ENCODE measurements around the gene KIF6.

Gene KIF6, protein sequence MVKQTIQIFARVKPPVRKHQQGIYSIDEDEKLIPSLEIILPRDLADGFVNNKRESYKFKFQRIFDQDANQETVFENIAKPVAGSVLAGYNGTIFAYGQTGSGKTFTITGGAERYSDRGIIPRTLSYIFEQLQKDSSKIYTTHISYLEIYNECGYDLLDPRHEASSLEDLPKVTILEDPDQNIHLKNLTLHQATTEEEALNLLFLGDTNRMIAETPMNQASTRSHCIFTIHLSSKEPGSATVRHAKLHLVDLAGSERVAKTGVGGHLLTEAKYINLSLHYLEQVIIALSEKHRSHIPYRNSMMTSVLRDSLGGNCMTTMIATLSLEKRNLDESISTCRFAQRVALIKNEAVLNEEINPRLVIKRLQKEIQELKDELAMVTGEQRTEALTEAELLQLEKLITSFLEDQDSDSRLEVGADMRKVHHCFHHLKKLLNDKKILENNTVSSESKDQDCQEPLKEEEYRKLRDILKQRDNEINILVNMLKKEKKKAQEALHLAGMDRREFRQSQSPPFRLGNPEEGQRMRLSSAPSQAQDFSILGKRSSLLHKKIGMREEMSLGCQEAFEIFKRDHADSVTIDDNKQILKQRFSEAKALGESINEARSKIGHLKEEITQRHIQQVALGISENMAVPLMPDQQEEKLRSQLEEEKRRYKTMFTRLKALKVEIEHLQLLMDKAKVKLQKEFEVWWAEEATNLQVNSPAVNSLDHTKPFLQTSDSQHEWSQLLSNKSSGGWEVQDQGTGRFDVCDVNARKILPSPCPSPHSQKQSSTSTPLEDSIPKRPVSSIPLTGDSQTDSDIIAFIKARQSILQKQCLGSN

DNA sequence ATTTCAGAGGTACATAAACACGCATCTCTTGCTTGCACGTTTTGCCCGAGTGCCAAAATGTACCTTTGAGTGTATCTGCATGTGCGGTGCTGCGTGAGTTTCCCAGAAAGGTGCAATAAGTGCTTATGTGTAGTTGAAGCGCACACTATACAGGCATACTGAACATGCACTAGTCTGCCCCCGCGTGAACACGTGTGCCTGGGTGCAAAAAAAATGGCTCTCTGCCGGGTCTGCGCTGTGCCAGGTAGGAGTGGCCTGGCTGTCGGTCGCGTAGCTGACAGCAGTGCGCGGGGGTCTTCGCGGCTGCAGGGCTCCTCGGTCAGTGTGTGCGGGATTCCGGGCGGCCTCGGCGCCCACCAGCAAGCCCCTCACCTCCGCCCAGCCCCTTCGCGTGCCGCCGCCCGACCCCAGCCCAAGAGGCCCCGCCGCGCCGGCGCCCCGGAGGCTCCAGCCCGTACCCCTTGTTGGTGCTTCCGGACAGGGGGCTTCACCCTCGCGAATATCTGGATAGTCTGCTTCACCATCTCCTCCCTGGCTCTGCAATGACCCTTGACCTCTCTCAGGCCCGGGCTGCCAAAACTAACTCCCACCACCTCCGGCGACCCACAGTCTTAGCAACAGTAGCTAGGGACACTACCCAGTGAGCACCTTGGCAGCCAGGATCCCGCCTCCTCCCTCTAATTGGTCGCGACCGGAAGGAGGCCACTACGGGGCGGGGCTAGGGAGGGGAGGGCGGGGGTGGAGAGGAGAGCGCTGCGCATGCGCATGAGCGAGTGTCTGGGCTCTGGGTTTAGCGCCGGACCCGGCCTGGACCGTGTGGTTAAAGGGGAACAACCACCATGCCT, at the start of gene KIF6:
Gene KIF6 (minus strand): TSS at position 622 of the 845 bp plus-strand sequence. CDS start 98 bp downstream, at position 524.
- no peaks in the 10 kb centered on the region for H3K4me1 ChIP-seq (ENCODE audit: control insufficient read depth, insufficient read depth, low read length)
- H3K4me3 ChIP-seq (ENCODE audit: low read length): peak within 1 kb of the TSS; percentile 74
- H3K27ac ChIP-seq (ENCODE audit: low read depth, low read length): peak within 1 kb of the TSS; percentile 6
- H3K36me3 ChIP-seq (ENCODE audit: control insufficient read depth, insufficient read depth, low read length): no peaks in the 10 kb centered on the region
- no peaks in the 10 kb centered on the region for H3K27me3 ChIP-seq (ENCODE audit: control insufficient read depth, insufficient read depth, low read length)
- peak within 1 kb of the TSS; percentile 32 for H3K9ac ChIP-seq (ENCODE audit: low read length)

DNA sequence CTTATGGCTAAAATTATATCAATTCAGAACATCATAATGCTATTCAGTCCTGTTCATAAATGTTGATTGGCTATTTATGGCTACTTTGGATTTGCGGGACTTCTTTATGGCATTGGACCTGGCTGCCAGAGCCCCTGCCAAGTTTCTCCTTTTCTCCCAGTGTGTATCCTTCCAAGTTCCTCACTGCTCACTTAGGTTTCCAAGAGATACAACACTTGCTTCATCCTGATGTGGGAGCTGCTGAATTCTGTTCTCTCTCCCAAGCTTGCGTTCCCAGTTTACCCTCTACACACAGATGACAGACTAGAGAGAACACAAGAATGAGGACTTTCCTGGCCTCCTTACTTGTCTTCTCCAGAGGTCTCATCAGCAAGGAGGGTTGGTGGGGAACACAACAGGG, 48.6 kb upstream of the KIF6 start:
- Histone ChIP-seq H3K27ac (ENCODE audit: low read depth, low read length) (peak overlapping the region; percentile 66), H3K27me3 (ENCODE audit: control insufficient read depth, insufficient read depth, low read length) (no peaks in the 10 kb centered on the region), H3K9ac (ENCODE audit: low read length) (no peak overlapping the region), H3K36me3 (ENCODE audit: control insufficient read depth, insufficient read depth, low read length) (no peaks in the 10 kb centered on the region), H3K4me1 (ENCODE audit: control insufficient read depth, insufficient read depth, low read length) (peaks cover 10% of the 10 kb centered on the region), H3K4me3 (ENCODE audit: low read length) (no peak overlapping the region)

DNA sequence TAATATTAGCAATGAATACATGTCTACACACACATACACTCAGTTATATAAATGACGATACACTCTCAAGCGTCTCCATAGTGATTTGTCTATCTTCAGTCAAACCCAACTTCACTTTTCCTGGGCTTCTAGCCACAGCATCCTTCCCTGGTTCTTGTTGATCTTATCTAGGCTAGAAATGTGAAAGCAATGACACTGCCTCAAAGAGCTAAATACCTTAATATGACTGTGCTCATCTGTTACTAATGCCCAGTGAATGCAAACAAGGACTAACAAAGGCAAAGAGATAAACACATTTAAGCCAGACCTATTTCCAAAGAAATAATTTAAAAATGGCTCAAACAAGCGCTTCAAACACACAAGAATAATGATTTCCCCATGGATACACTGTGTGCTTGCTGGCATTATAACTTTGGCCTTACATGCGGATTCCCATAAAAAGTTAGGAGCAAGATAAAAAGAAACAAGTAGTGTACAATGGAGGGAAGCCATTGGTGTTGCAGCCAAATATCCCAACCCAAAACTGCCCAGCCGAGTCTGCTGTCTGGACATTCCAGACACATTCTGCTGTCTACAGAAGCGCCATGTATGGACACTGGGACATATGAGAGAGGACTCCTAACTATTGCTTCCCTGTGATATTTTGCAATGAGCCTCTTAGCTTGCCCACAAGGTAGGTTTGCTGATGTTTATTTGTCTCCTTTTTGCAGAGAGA, 47.5 kb upstream of the KIF6 start:
- Histone ChIP-seq H3K27me3 (ENCODE audit: control insufficient read depth, insufficient read depth, low read length) (no peaks in the 10 kb centered on the region), H3K4me3 (ENCODE audit: low read length) (no peak overlapping the region), H3K4me1 (ENCODE audit: control insufficient read depth, insufficient read depth, low read length) (peaks cover 10% of the 10 kb centered on the region), H3K27ac (ENCODE audit: low read depth, low read length) (peak overlapping the region; percentile 66), H3K36me3 (ENCODE audit: control insufficient read depth, insufficient read depth, low read length) (no peaks in the 10 kb centered on the region), H3K9ac (ENCODE audit: low read length) (no peak overlapping the region)

DNA sequence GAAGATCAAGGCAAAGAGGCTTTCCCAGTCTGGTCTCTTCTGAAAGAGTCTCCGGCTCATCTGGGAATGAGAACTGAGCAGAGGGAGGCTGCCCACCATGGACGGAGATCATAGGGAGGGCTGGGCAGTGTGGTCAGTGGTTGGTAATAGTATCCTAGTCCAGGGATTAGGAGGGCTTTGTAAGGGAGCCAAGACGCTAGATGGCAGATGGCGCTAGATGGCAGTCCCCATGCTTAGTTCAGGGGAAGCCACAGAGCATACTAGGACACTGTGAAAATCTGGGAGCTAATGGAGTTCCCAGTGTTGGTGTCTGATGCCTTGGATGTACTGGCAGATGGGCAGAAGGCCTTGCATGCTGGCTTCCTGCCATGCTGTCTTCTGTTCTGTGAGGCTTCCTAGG, 45.2 kb upstream of the KIF6 start:
- Histone ChIP-seq H3K36me3 (ENCODE audit: control insufficient read depth, insufficient read depth, low read length) (no peaks in the 10 kb centered on the region), H3K4me1 (ENCODE audit: control insufficient read depth, insufficient read depth, low read length) (peaks cover 5% of the 10 kb centered on the region), H3K27me3 (ENCODE audit: control insufficient read depth, insufficient read depth, low read length) (no peaks in the 10 kb centered on the region), H3K27ac (ENCODE audit: low read depth, low read length) (no peak overlapping the region), H3K4me3 (ENCODE audit: low read length) (no peak overlapping the region), H3K9ac (ENCODE audit: low read length) (no peak overlapping the region)

DNA sequence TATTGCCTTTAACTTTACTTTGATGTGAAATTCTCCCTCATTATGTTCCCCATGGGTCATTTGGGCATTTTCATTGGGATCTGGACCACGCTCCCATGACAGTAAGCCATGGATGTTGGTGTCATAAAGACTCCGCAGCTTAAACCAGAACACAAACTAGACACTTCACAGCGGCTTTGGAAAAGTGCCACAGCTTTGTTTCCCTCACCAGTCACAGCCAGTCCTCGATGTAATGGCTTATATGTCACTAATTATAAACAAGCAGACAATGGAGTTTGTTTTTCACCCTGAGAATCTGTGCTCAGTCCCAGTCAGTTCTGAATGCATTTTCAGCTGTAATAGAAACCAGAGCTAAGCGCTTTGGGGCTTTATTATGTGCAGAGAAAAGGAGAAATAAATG, 43.8 kb upstream of the KIF6 start:
- H3K4me3 ChIP-seq (ENCODE audit: low read length): no peak overlapping the region
- no peaks in the 10 kb centered on the region for H3K36me3 ChIP-seq (ENCODE audit: control insufficient read depth, insufficient read depth, low read length)
- peaks cover 5% of the 10 kb centered on the region for H3K4me1 ChIP-seq (ENCODE audit: control insufficient read depth, insufficient read depth, low read length)
- H3K27me3 ChIP-seq (ENCODE audit: control insufficient read depth, insufficient read depth, low read length): no peaks in the 10 kb centered on the region
- no peak overlapping the region for H3K9ac ChIP-seq (ENCODE audit: low read length)
- no peak overlapping the region for H3K27ac ChIP-seq (ENCODE audit: low read depth, low read length)

DNA sequence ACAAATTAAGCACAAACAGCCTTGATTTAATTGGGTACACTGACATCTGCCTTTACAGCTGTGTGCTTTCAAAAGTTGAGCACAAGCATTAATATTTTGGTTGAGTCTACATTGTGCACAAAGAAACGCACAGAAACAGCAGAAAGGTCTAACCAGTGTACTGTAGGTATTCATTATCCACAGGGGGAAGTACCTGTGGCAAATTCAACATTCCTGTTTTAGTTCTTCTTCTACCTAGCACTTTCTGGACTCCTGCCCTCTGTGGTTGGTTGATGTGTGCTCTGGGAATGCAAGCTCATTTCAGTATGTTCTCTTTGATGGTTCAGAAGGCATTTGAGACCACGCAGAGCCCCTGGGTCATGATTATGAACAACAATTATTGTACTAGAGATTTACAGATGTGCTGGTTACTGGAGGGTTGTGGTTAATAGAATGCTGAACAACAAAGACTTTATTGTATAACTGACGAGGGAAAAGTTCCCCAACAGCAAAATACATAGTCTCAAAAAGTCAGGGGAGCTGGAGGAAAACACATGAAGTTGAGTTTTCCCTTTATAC, 40.4 kb upstream of the KIF6 start:
- no peak overlapping the region for H3K27ac ChIP-seq (ENCODE audit: low read depth, low read length)
- H3K27me3 ChIP-seq (ENCODE audit: control insufficient read depth, insufficient read depth, low read length): no peaks in the 10 kb centered on the region
- H3K4me3 ChIP-seq (ENCODE audit: low read length): no peak overlapping the region

DNA sequence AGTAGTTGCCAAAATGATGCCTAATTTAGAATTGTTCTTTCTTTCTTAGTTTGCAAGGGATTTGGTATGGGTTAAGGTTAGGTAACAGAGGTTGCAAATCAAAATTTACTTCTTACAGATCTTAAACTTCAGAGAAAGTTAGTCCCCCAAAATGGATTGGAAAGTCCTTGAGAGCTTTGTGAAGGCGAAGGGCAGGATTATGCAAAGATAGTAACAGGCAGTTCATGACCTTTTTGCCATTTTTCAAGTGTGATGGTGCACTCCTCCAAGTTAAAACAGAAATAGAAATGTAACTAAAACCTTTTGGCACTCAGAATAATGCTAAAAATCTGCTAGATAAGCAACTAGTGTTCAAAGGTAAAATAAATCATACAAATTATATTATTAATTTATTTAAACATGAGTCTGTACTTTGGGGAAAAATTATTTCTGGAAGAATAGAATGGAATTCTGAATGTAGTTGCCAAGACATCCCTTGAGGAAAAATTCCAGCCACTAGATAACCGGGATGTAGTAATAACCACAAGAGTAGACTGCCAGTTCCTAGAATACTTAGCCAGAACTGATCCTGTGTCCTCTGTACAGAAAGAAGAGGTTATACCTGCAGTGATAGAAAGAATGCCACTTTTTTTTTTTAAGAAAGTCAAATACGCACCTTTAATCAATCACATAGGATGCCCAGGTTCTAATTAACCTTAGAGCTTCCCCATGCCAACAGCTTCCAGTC, 35.2 kb upstream of the KIF6 start:
- H3K36me3 ChIP-seq (ENCODE audit: control insufficient read depth, insufficient read depth, low read length): no peaks in the 10 kb centered on the region
- peaks cover 2% of the 10 kb centered on the region for H3K4me1 ChIP-seq (ENCODE audit: control insufficient read depth, insufficient read depth, low read length)
- no peak overlapping the region for H3K27ac ChIP-seq (ENCODE audit: low read depth, low read length)
- H3K27me3 ChIP-seq (ENCODE audit: control insufficient read depth, insufficient read depth, low read length): no peaks in the 10 kb centered on the region
- H3K4me3 ChIP-seq (ENCODE audit: low read length): no peak overlapping the region
- H3K9ac ChIP-seq (ENCODE audit: low read length): no peak overlapping the region

More for the DNA sequence above, 40.4 kb upstream of the KIF6 start:
- no peak overlapping the region for H3K9ac ChIP-seq (ENCODE audit: low read length)
- H3K4me1 ChIP-seq (ENCODE audit: control insufficient read depth, insufficient read depth, low read length): peaks cover 1% of the 10 kb centered on the region
- no peaks in the 10 kb centered on the region for H3K36me3 ChIP-seq (ENCODE audit: control insufficient read depth, insufficient read depth, low read length)

DNA sequence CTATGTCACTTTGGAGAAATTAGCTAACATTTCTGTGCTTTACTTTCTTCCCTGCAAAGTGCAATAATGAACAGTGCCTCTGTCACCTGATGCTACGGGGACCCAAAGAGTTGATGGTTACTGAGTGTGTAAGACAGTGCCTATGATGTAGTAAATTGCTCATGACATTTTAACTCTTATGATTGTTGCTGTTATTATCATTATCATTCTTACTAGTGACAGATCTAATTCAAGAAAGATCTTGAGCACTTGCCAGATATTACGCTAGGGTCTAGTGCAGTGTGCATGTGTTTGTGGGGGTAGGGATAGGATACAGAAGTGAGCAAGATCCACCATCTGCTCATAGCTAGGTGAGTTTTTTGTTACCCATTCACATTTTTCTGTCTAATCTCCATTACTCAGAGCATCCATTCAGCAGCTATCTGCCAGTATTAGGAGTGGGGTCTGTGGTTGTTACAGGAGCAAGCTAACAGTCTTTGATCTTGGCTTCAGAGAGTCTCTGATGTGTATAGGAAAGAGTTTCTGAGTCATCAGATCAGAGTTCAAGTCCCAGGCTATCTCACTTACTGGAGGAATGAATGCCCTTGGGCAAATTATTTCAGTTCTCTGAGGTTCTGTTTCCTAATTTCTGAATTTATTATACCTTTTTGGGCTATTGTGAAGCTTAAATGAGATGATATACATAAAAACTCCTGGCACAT, 33.8 kb upstream of the KIF6 start:
- Histone ChIP-seq H3K27ac (ENCODE audit: low read depth, low read length) (no peak overlapping the region), H3K27me3 (ENCODE audit: control insufficient read depth, insufficient read depth, low read length) (no peaks in the 10 kb centered on the region), H3K36me3 (ENCODE audit: control insufficient read depth, insufficient read depth, low read length) (no peaks in the 10 kb centered on the region), H3K9ac (ENCODE audit: low read length) (no peak overlapping the region), H3K4me3 (ENCODE audit: low read length) (no peak overlapping the region), H3K4me1 (ENCODE audit: control insufficient read depth, insufficient read depth, low read length) (peaks cover 2% of the 10 kb centered on the region)

DNA sequence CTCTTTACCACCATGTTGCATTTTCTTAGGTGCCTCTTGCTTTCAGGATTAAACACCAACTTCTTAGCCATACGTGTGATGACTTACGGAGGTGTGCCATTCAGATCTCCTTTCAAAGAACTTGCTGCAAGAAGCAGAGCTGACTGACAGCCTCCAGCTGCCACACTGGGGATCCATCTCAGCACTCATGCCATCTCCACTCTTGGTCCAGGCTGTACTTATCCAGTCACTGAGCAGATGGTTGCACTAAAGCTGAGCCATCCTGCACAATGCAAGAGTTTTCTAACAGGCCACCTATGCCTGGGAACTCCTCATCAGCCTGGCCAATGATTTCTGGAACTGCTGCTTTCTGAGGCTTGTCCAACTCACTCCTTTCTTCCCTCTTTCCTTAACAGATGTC, 31.4 kb upstream of the KIF6 start:
- H3K4me1 ChIP-seq (ENCODE audit: control insufficient read depth, insufficient read depth, low read length): peaks cover 2% of the 10 kb centered on the region
- no peak overlapping the region for H3K27ac ChIP-seq (ENCODE audit: low read depth, low read length)
- no peak overlapping the region for H3K4me3 ChIP-seq (ENCODE audit: low read length)
- no peak overlapping the region for H3K9ac ChIP-seq (ENCODE audit: low read length)
- H3K27me3 ChIP-seq (ENCODE audit: control insufficient read depth, insufficient read depth, low read length): peaks cover 3% of the 10 kb centered on the region
- no peaks in the 10 kb centered on the region for H3K36me3 ChIP-seq (ENCODE audit: control insufficient read depth, insufficient read depth, low read length)

DNA sequence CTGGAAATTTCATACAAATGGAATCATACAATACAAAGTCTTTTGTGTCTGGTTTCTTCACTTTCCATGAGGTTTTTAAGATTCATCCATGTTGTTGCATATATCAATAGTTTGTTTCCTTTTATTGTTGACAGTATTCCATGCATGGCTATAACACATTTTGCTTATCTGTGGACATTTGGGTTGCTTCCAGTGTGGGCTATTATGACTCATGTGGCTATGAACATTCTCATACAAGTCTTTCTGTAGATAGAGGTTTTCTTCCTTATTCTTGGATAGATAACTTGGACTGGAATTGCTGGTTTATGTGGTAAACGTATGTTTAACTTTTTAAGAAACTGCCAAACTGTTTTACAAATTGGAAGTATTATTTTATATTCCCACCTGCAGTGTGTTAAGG, 30.0 kb upstream of the KIF6 start:
- no peaks in the 10 kb centered on the region for H3K36me3 ChIP-seq (ENCODE audit: control insufficient read depth, insufficient read depth, low read length)
- no peak overlapping the region for H3K27ac ChIP-seq (ENCODE audit: low read depth, low read length)
- H3K4me3 ChIP-seq (ENCODE audit: low read length): no peak overlapping the region
- no peaks in the 10 kb centered on the region for H3K4me1 ChIP-seq (ENCODE audit: control insufficient read depth, insufficient read depth, low read length)
- peaks cover 3% of the 10 kb centered on the region for H3K27me3 ChIP-seq (ENCODE audit: control insufficient read depth, insufficient read depth, low read length)
- H3K9ac ChIP-seq (ENCODE audit: low read length): no peak overlapping the region
